HepG2 (cell line): ENCODE results near the gene TNFRSF1B.

ENCODE experiments used
- CBFB ChIP-seq: sonication (generic); formaldehyde crosslinking; IDR thresholded peaks from 2 replicates; pipeline ENCODE4 v1.4.0; 2020; ENCODE audit warnings: missing genetic modification reagents
- CHD4 ChIP-seq: fragments of 200-600 bp; sonication (generic); IDR thresholded peaks from 2 replicates; pipeline ENCODE4 v1.7.0; 2017; ENCODE audit warnings: mild to moderate bottlenecking, low read length, borderline replicate concordance
- ELF1 ChIP-seq: sonication (generic); formaldehyde crosslinking; IDR thresholded peaks from 2 replicates; pipeline ENCODE4 v1.4.0; 2020; ENCODE audit warnings: missing genetic modification reagents
- EZH2 ChIP-seq: conservative IDR thresholded peaks from 2 replicates; pipeline ENCODE4 v1.6.1; 2012; ENCODE audit warnings: mild to moderate bottlenecking, low read depth, low read length, moderate library complexity
- FOXC1 ChIP-seq: sonication (generic); formaldehyde crosslinking; IDR thresholded peaks from 2 replicates; pipeline ENCODE4 v1.8.0; 2022; ENCODE audit warnings: mild to moderate bottlenecking, missing genetic modification reagents, borderline replicate concordance
- GPN1 ChIP-seq: sonication (generic); formaldehyde crosslinking; IDR thresholded peaks from 2 replicates; pipeline ENCODE4 v1.5.1; 2020; ENCODE audit warnings: missing genetic modification reagents, borderline replicate concordance
- IKZF1 ChIP-seq: fragments of 450-650 bp; IDR thresholded peaks from 2 replicates; pipeline ENCODE4 v1.7.1; 2016
- JUNB ChIP-seq: sonication (generic); formaldehyde crosslinking; IDR thresholded peaks from 2 replicates; pipeline ENCODE4 v1.8.0; 2022; ENCODE audit warnings: missing genetic modification reagents, mild to moderate bottlenecking, borderline replicate concordance
- MEIS1 ChIP-seq: sonication (generic); formaldehyde crosslinking; IDR thresholded peaks from 2 replicates; pipeline ENCODE4 v1.9.0; 2021; ENCODE audit warnings: mild to moderate bottlenecking, missing genetic modification reagents, moderate library complexity, borderline replicate concordance
- POLR2A ChIP-seq, 2 experiments: IDR thresholded peaks; 2 replicates each; pipeline ENCODE4 v1.6.1; 2011; ENCODE audit warnings: low read depth in 2 of 2, low read length in 2 of 2, mild to moderate bottlenecking in 1 of 2, moderate library complexity in 1 of 2; ENCODE audit not compliant: insufficient read depth in 1 of 2
- SMYD3 ChIP-seq: sonication (generic); formaldehyde crosslinking; IDR thresholded peaks from 2 replicates; pipeline ENCODE4 v1.8.1; 2023; ENCODE audit warnings: mild to moderate bottlenecking, missing genetic modification reagents
- TF ChIP-seq, protein P1 (sequence below): sonication (generic); formaldehyde crosslinking; conservative IDR thresholded peaks from 2 replicates; pipeline ENCODE4 v1.4.0; 2020; ENCODE audit warnings: missing genetic modification reagents
- TF ChIP-seq, protein P2 (sequence below): sonication (generic); formaldehyde crosslinking; IDR thresholded peaks from 2 replicates; pipeline ENCODE4 v1.5.0; 2020; ENCODE audit warnings: mild to moderate bottlenecking, missing genetic modification reagents, moderate library complexity

GRCh38 chr1:12188657-12189327 lies 22.0 kb downstream of the TNFRSF1B start:
- TF ChIP-seq, protein P1, sequence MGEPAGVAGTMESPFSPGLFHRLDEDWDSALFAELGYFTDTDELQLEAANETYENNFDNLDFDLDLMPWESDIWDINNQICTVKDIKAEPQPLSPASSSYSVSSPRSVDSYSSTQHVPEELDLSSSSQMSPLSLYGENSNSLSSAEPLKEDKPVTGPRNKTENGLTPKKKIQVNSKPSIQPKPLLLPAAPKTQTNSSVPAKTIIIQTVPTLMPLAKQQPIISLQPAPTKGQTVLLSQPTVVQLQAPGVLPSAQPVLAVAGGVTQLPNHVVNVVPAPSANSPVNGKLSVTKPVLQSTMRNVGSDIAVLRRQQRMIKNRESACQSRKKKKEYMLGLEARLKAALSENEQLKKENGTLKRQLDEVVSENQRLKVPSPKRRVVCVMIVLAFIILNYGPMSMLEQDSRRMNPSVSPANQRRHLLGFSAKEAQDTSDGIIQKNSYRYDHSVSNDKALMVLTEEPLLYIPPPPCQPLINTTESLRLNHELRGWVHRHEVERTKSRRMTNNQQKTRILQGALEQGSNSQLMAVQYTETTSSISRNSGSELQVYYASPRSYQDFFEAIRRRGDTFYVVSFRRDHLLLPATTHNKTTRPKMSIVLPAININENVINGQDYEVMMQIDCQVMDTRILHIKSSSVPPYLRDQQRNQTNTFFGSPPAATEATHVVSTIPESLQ (CRISPR knock-in tag), result no peak
- TF ChIP-seq, protein P2, sequence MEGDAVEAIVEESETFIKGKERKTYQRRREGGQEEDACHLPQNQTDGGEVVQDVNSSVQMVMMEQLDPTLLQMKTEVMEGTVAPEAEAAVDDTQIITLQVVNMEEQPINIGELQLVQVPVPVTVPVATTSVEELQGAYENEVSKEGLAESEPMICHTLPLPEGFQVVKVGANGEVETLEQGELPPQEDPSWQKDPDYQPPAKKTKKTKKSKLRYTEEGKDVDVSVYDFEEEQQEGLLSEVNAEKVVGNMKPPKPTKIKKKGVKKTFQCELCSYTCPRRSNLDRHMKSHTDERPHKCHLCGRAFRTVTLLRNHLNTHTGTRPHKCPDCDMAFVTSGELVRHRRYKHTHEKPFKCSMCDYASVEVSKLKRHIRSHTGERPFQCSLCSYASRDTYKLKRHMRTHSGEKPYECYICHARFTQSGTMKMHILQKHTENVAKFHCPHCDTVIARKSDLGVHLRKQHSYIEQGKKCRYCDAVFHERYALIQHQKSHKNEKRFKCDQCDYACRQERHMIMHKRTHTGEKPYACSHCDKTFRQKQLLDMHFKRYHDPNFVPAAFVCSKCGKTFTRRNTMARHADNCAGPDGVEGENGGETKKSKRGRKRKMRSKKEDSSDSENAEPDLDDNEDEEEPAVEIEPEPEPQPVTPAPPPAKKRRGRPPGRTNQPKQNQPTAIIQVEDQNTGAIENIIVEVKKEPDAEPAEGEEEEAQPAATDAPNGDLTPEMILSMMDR (CRISPR knock-in tag), result no peak
- TF ChIP-seq CHD4 (no peak), GPN1 (CRISPR knock-in tag) (no peak), CBFB (CRISPR knock-in tag) (no peak), IKZF1 (no peak), ELF1 (CRISPR knock-in tag) (no peak), POLR2A (IDR thresholded peaks at IDR 0.05; ENCODE audit: insufficient read depth in 1 of 2, low read depth in 2 of 2, low read length in 2 of 2) (no peak), FOXC1 (CRISPR knock-in tag) (no peak), MEIS1 (CRISPR knock-in tag) (no peak), JUNB (no peak), EZH2 (no peak), SMYD3 (CRISPR knock-in tag) (no peak)
